Suprapubic skin (tissue), 4 donors: ENCODE data around the gene NUDT8. TPM values are rescaled to one million over a fixed set of nuclear protein-coding genes. Genes with fewer than 3 reads are reported as not detected.
A peak's percentile ranks its signal among the peaks of the same experiment; 100 is the strongest.

Source experiments
- DNase-seq, 2 donors: peaks; one replicate each; pipeline ENCODE4 v3.0.0-alpha.2; 2019; ENCODE audit warnings: low spot score in 2 of 2
- H3K27ac ChIP-seq: fragments of 200-600 bp; sonication (generic); one replicate; pipeline ENCODE4 v1.5.1; 2019
- H3K27me3 ChIP-seq: fragments of 200-600 bp; sonication (generic); one replicate; pipeline ENCODE4 v1.5.1; 2019
- H3K36me3 ChIP-seq: fragments of 200-600 bp; sonication (generic); one replicate; pipeline ENCODE4 v1.5.1; 2019
- H3K4me1 ChIP-seq: fragments of 200-600 bp; sonication (generic); one replicate; pipeline ENCODE4 v1.5.1; 2019
- H3K4me3 ChIP-seq: fragments of 200-600 bp; sonication (generic); one replicate; pipeline ENCODE4 v1.5.1; 2019; ENCODE audit warnings: mild to moderate bottlenecking
- H3K9me3 ChIP-seq: fragments of 200-600 bp; sonication (generic); one replicate; pipeline ENCODE4 v1.5.1; 2019
- EP300 ChIP-seq: sonication (generic); formaldehyde crosslinking; IDR thresholded peaks from one replicate; pipeline ENCODE4 v1.6.1; 2017; ENCODE audit warnings: antibody characterized with exemption
- POLR2A ChIP-seq, 2 donors: fragments of 450-650 bp; IDR thresholded peaks; one replicate each; pipeline ENCODE4 v1.6.1; 2017; ENCODE audit warnings: antibody characterized with exemption in 2 of 2, mild to moderate bottlenecking in 2 of 2, moderate library complexity in 2 of 2
- POLR2AphosphoS5 ChIP-seq, 3 donors: sonication (generic); formaldehyde crosslinking; IDR thresholded peaks; one replicate each; pipeline ENCODE4 v1.6.1; 2017; ENCODE audit warnings: antibody characterized with exemption in 3 of 3
- WGBS: methylation state at CpG from one replicate; pipeline ENCODE4 v1.1.5; 2018; 5-methylcytosine and 5-hydroxymethylcytosine counted together
- total RNA-seq, 4 donors: library from RNA; depleted of rRNA; stranded (reverse); fragments of >200 nt; gene quantifications; one replicate each; pipeline ENCODE4 v1.1.0, GENCODE V29; 2016
- TF ChIP-seq, protein P1 (sequence below), 2 donors: fragments of 200-600 bp in 1 of 2; fragments of 450-650 bp in 1 of 2; sonication (generic) in 1 of 2; IDR thresholded peaks; one replicate each; pipeline ENCODE4 v1.5.1; 2016 to 2019; ENCODE audit warnings: antibody characterized with exemption in 2 of 2, mild to moderate bottlenecking in 1 of 2, moderate library complexity in 1 of 2

NUDT8 gene
- total RNA-seq, 4 donors from 2014 or later, result 33.9 to 48.8 (median 46.3) TPM

DNA sequence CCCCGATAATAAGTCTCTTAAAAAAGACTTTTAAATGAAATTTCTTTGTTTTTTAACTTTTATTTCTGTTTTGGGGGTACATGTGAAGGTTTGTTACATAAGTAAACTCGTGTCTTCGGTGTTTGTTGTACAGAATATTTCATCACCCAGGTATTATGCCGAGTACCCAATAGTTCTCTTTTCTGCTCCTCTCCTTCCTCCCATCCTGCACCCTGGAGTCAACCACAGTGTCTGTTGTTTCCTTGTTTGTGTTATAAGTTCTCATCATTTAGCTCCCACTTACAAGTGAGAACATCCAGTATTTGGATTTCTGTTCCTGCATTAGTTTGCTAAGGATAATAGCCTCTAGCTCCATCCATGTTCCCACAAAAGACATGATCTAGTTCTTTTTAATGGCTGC is 47.7 kb downstream of the NUDT8 start:
- 63% methylated on average over 4 of the region's 4 CpGs for WGBS
- Histone ChIP-seq H3K27me3 (peaks cover 7% of the 10 kb centered on the region), H3K4me1 (peaks cover 42% of the 10 kb centered on the region), H3K4me3 (no peak overlapping the region), H3K9me3 (no peaks in the 10 kb centered on the region), H3K27ac (peak overlapping the region; percentile 100), H3K36me3 (peaks cover 14% of the 10 kb centered on the region)
- DNase-seq, result no peak
- no peak for TF ChIP-seq POLR2A (IDR thresholded peaks at IDR 0.05)

DNA sequence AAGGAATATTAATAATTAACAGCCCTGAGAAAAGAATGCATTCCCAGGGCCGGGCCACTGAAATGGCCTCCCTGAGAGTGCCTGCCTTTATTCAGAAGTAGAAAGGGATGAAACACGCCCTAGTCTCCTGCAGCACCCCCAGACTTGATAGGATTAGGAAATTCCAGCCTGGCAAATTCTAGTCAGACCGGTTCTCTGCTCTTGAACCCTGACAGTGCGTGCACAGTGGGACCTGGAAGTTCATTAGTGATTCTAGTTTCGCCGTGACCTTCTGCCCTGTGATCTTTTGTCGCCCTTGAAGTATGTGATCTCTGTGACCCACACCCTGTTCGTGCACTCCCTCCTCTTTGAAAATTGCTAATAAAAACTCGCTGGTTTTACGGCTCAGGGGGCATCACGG is 48.3 kb downstream of the NUDT8 start:
- peaks cover 11% of the 10 kb centered on the region for H3K36me3 ChIP-seq
- peaks cover 42% of the 10 kb centered on the region for H3K4me1 ChIP-seq
- 48% methylated on average over 11 of the region's 11 CpGs for WGBS
- H3K27ac ChIP-seq, result peak overlapping the region; percentile 50
- TF ChIP-seq POLR2AphosphoS5 (IDR thresholded peaks at IDR 0.05), result no peak
- TF ChIP-seq, protein P1, sequence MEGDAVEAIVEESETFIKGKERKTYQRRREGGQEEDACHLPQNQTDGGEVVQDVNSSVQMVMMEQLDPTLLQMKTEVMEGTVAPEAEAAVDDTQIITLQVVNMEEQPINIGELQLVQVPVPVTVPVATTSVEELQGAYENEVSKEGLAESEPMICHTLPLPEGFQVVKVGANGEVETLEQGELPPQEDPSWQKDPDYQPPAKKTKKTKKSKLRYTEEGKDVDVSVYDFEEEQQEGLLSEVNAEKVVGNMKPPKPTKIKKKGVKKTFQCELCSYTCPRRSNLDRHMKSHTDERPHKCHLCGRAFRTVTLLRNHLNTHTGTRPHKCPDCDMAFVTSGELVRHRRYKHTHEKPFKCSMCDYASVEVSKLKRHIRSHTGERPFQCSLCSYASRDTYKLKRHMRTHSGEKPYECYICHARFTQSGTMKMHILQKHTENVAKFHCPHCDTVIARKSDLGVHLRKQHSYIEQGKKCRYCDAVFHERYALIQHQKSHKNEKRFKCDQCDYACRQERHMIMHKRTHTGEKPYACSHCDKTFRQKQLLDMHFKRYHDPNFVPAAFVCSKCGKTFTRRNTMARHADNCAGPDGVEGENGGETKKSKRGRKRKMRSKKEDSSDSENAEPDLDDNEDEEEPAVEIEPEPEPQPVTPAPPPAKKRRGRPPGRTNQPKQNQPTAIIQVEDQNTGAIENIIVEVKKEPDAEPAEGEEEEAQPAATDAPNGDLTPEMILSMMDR (IDR thresholded peaks at IDR 0.05), result no peak
- TF ChIP-seq POLR2A (IDR thresholded peaks at IDR 0.05), result no peak
- no peak for TF ChIP-seq EP300
- H3K27me3 ChIP-seq, result peaks cover 10% of the 10 kb centered on the region
- H3K4me3 ChIP-seq, result no peak overlapping the region
- DNase-seq, result no peak
- H3K9me3 ChIP-seq, result no peaks in the 10 kb centered on the region

DNA sequence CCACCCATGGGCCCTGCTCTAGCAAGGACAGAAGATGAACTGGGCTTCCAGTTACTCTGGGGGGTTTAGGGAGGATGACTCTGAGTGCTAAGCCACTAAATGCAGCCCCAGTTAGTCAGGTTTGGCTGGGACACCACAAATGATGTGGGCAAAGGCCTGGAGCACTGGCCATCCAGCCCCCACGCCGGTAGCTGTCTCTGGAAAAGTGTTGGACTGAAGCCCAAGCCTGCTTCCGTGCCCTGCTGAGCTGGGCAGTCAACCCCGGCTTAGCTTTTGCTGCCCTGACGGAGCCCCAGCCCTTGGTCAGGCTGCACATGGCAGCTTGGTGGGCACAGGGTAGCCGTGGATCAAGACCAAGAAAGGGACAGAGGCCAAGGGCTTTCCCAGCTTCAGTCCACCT is 51.8 kb downstream of the NUDT8 start:
- Histone ChIP-seq H3K9me3 (no peaks in the 10 kb centered on the region), H3K4me3 (no peak overlapping the region), H3K27ac (no peak overlapping the region), H3K36me3 (no peaks in the 10 kb centered on the region), H3K4me1 (peaks cover 18% of the 10 kb centered on the region), H3K27me3 (peaks cover 16% of the 10 kb centered on the region)
- TF ChIP-seq, protein P1 (IDR thresholded peaks at IDR 0.05), result no peak
- TF ChIP-seq EP300 (no peak), POLR2A (IDR thresholded peaks at IDR 0.05) (no peak), POLR2AphosphoS5 (IDR thresholded peaks at IDR 0.05) (no peak)
- no CpG with 5 or more reads among the region's 6 CpGs for WGBS
- no peak for DNase-seq

Other genes starting within 250 kb of the NUDT8 start
- gene RAD9A, start 238.0 kb downstream of the NUDT8 start, total RNA-seq, result 10 to 100 TPM; 24.1 to 86.9 (median 28.5) TPM
- gene PPP1CA, start 228.1 kb downstream of the NUDT8 start, total RNA-seq, result 100 to 1,000 TPM in 3 of 4 donors, 10 to 100 TPM in 1; 75.6 to 158 (median 121) TPM
- under 1 TPM; 0.26 to 0.64 (median 0.52) TPM for gene TBC1D10C, start 225.9 kb downstream of the NUDT8 start, total RNA-seq
- under 1 TPM; 0.21 to 0.94 (median 0.74) TPM for gene CARNS1, start 214.3 kb downstream of the NUDT8 start, total RNA-seq
- 100 to 1,000 TPM; 147 to 193 (median 158) TPM for gene RPS6KB2, start 201.4 kb downstream of the NUDT8 start, total RNA-seq
- gene PTPRCAP, start 192.3 kb downstream of the NUDT8 start, total RNA-seq, result 1 to 10 TPM in 2 of 4 donors, under 1 TPM in 2; 0.59 to 4.3 (median 2.0) TPM
- gene CORO1B, start 186.5 kb downstream of the NUDT8 start, total RNA-seq, result 10 to 100 TPM; 46.7 to 64.2 (median 47.1) TPM
- under 1 TPM in 1 of 4 donors, not detected in 3; 0.34 TPM for gene GPR152, start 177.2 kb downstream of the NUDT8 start, total RNA-seq
- 1 to 10 TPM in 1 of 4 donors, under 1 TPM in 2, not detected in 1; 0.38 to 2.5 (median 0.72) TPM for gene CABP4, start 174.6 kb downstream of the NUDT8 start, total RNA-seq
- 100 to 1,000 TPM; 131 to 376 (median 207) TPM for gene TMEM134, start 160.7 kb downstream of the NUDT8 start, total RNA-seq
- 10 to 100 TPM; 30.5 to 58.4 (median 42.2) TPM for gene AIP, start 146.9 kb downstream of the NUDT8 start, total RNA-seq
- gene PITPNM1, start 124.6 kb downstream of the NUDT8 start, total RNA-seq, result 10 to 100 TPM; 12.4 to 25.7 (median 19.7) TPM
- 10 to 100 TPM; 16.7 to 44.6 (median 30.9) TPM for gene CDK2AP2, start 121.8 kb downstream of the NUDT8 start, total RNA-seq
- gene CABP2, start 106.5 kb downstream of the NUDT8 start, total RNA-seq, result not detected
- gene GSTP1, start 46.1 kb downstream of the NUDT8 start, total RNA-seq, result 1,000 to 10,000 TPM in 3 of 4 donors, 100 to 1,000 TPM in 1; 564 to 1,559 (median 1,256) TPM
- 100 to 1,000 TPM; 200 to 361 (median 275) TPM for gene NDUFV1, start 23.0 kb downstream of the NUDT8 start, total RNA-seq
- not detected for gene TBX10, start 9.8 kb upstream of the NUDT8 start, total RNA-seq
- gene ACY3, start 20.8 kb upstream of the NUDT8 start, total RNA-seq, result not detected
- 100 to 1,000 TPM in 2 of 4 donors, 10 to 100 TPM in 2; 90.0 to 176 (median 105) TPM for gene ALDH3B2, start 44.7 kb upstream of the NUDT8 start, total RNA-seq